DND-41 (cell line): ENCODE measurements around the gene HSD17B14.
"Not testable (repeated sequence)": the region's sequence is repeated elsewhere in the genome, so short reads cannot be mapped to it uniquely, and the experiment has no call there.

Experiments
- EZH2 ChIP-seq: IDR thresholded peaks from 3 replicates; pipeline ENCODE4 v1.6.1; 2012; ENCODE audit warnings: borderline replicate concordance, low read depth, mild to moderate bottlenecking, moderate library complexity, low read length, inconsistent platforms; ENCODE audit not compliant: severe bottlenecking
- TF ChIP-seq, protein P1 (sequence below): IDR thresholded peaks from 2 replicates; pipeline ENCODE4 v1.5.1; 2012; ENCODE audit warnings: borderline replicate concordance, low read length, moderate library complexity, mild to moderate bottlenecking; ENCODE audit not compliant: poor library complexity, severe bottlenecking; ENCODE audit errors: extremely low read depth

DNA sequence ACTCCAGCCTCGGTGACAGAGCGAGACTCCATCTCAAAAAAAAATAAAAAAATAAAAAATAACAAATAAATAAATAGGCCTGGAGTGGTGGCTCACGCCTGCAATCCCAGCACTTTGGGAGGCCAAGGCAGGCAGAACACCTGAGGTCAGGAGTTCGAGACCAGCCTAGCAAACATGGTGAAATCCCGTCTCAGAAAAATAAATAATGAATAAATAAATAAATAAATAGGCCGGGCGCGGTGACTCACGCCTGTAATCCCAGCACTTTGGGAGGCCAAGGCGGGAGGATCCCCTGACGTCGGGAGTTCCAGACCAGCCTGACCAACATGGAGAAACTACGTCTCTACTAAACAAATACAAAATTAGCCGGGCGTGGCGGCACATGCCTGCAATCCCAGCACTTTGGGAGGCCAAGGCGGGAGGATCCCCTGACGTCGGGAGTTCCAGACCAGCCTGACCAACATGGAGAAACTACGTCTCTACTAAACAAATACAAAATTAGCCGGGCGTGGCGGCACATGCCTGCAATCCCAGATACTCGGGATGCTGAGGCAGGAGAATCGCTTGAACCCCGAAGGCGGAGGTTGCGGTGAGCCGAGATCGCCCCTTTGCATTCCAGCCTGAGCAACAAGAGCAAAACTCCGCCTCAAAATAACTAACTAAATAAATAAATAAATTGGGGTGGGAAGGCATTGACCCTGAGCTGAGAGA is 35.3 kb upstream of the HSD17B14 start:
- TF ChIP-seq, protein P1, sequence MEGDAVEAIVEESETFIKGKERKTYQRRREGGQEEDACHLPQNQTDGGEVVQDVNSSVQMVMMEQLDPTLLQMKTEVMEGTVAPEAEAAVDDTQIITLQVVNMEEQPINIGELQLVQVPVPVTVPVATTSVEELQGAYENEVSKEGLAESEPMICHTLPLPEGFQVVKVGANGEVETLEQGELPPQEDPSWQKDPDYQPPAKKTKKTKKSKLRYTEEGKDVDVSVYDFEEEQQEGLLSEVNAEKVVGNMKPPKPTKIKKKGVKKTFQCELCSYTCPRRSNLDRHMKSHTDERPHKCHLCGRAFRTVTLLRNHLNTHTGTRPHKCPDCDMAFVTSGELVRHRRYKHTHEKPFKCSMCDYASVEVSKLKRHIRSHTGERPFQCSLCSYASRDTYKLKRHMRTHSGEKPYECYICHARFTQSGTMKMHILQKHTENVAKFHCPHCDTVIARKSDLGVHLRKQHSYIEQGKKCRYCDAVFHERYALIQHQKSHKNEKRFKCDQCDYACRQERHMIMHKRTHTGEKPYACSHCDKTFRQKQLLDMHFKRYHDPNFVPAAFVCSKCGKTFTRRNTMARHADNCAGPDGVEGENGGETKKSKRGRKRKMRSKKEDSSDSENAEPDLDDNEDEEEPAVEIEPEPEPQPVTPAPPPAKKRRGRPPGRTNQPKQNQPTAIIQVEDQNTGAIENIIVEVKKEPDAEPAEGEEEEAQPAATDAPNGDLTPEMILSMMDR: not testable (repeated sequence)
- TF ChIP-seq EZH2: not testable (repeated sequence)
